ENCODE measurements around the gene PRPF38A.

DNA sequence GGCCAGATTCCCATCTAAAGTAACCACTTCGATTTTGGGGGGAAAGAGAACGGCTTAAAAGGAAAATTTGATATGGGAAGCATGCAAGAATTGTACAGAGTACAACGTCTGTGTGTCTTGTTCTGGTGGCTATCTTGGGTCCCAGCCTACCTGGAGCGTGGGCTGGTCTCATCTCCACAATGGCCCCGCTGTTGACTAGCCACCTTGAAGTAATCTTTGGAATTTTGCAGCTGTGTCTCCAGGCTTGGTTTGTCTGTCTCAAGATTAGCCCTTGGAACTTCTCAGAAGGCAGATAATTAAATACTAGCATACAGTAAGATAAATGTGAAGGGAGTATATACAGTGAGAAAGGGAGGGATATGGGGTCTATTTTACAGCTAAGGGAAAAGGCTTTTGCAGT, 37.1 kb upstream of the PRPF38A start:
- no peak for TF ChIP-seq CTCF (IDR thresholded peaks at IDR 0.05; ENCODE audit: low read depth, low read length, missing input control)
- TF ChIP-seq, protein P1, sequence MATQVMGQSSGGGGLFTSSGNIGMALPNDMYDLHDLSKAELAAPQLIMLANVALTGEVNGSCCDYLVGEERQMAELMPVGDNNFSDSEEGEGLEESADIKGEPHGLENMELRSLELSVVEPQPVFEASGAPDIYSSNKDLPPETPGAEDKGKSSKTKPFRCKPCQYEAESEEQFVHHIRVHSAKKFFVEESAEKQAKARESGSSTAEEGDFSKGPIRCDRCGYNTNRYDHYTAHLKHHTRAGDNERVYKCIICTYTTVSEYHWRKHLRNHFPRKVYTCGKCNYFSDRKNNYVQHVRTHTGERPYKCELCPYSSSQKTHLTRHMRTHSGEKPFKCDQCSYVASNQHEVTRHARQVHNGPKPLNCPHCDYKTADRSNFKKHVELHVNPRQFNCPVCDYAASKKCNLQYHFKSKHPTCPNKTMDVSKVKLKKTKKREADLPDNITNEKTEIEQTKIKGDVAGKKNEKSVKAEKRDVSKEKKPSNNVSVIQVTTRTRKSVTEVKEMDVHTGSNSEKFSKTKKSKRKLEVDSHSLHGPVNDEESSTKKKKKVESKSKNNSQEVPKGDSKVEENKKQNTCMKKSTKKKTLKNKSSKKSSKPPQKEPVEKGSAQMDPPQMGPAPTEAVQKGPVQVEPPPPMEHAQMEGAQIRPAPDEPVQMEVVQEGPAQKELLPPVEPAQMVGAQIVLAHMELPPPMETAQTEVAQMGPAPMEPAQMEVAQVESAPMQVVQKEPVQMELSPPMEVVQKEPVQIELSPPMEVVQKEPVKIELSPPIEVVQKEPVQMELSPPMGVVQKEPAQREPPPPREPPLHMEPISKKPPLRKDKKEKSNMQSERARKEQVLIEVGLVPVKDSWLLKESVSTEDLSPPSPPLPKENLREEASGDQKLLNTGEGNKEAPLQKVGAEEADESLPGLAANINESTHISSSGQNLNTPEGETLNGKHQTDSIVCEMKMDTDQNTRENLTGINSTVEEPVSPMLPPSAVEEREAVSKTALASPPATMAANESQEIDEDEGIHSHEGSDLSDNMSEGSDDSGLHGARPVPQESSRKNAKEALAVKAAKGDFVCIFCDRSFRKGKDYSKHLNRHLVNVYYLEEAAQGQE (IDR thresholded peaks at IDR 0.05), result no peak
